ENCODE measurements around the gene MRPS14.
A peak's percentile ranks its signal among the peaks of the same experiment; 100 is the strongest.
"Not testable (repeated sequence)": the region's sequence is repeated elsewhere in the genome, so short reads cannot be mapped to it uniquely, and the experiment has no call there.

MRPS14 gene

GRCh38 chr1:175023043-175023921 is at the start of gene MRPS14:
Gene MRPS14, minus strand, starts transcription at chr1:175023425. Its CDS starts 17 bp downstream, at chr1:175023408.
- DNase-seq = peak; percentile 100

- no peak for DNase-seq
Measured at GRCh38 chr1:175072099-175072951, 49.1 kb upstream of the MRPS14 start.

GRCh38 chr1:175071276-175071943 is 48.2 kb upstream of the MRPS14 start:
- DNase-seq = no peak

GRCh38 chr1:175070818-175071217 is 47.6 kb upstream of the MRPS14 start:
- DNase-seq = no peak

- no peak for DNase-seq
Measured at GRCh38 chr1:175067362-175068106, 44.3 kb upstream of the MRPS14 start, which contains the start of gene TNN. Gene TNN, plus strand, starts transcription at chr1:175067833. Its CDS starts 9,586 bp downstream, at chr1:175077419.

- no peak for DNase-seq
Measured at GRCh38 chr1:175062858-175063257, 39.6 kb upstream of the MRPS14 start.

GRCh38 chr1:175062339-175062738 is 39.1 kb upstream of the MRPS14 start:
- no peak for DNase-seq

GRCh38 chr1:175054736-175055135 is 31.5 kb upstream of the MRPS14 start:
- no peak for DNase-seq

- no peak for DNase-seq
Measured at GRCh38 chr1:175050992-175051391, 27.8 kb upstream of the MRPS14 start.

- DNase-seq = no peak
Measured at GRCh38 chr1:175045519-175045918, 22.3 kb upstream of the MRPS14 start.

GRCh38 chr1:175045097-175045496 is 21.9 kb upstream of the MRPS14 start:
- DNase-seq = no peak

- DNase-seq = not testable (repeated sequence)
Measured at GRCh38 chr1:175044591-175044990, 21.4 kb upstream of the MRPS14 start.

- DNase-seq = no peak
Measured at GRCh38 chr1:175043824-175044223, 20.6 kb upstream of the MRPS14 start.

GRCh38 chr1:175042650-175043049 is 19.4 kb upstream of the MRPS14 start:
- no peak for DNase-seq

- no peak for DNase-seq
Measured at GRCh38 chr1:175040324-175040879, 17.2 kb upstream of the MRPS14 start.

GRCh38 chr1:175037416-175037815 is 14.2 kb upstream of the MRPS14 start:
- DNase-seq = peak; percentile 81

- DNase-seq = no peak
Measured at GRCh38 chr1:175036476-175036875, 13.3 kb upstream of the MRPS14 start.

GRCh38 chr1:175035865-175036264 is 12.6 kb upstream of the MRPS14 start:
- DNase-seq = no peak

GRCh38 chr1:175034775-175035174 is 11.6 kb upstream of the MRPS14 start:
- no peak for DNase-seq

GRCh38 chr1:175033953-175034352 is 10.7 kb upstream of the MRPS14 start:
- DNase-seq = no peak

- DNase-seq = no peak
Measured at GRCh38 chr1:175024773-175025172, 1.5 kb upstream of the MRPS14 start.

GRCh38 chr1:175023922-175024242 is 657 bp upstream of the MRPS14 start:
- not testable (repeated sequence) for DNase-seq

Data from NCI-H82 (cell line).